Measurements from ENCODE around the gene CDH4.

Gene CDH4

DNA sequence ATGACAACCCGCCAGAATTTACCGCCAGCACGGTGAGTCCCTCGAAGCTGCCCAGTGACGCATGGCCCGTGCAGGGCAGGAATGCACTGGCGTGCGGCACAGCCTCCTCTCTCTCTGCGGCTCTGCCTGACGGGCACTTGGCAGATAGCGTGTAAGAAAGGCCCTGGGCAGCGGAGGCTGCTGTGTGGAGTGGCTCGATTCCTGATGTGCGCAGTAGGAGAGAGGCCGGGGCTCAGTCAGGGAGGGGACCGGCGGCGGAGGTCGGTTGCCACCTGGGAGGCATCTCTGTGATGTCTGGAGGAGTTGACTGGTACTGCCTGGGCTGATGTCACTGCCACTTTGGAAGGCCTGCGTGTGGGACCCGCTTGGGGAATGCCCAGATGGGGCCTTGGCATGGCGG lies 643.0 kb downstream of the CDH4 start:
- no peak for DNase-seq

- DNase-seq = no peak
These were observed 643.6 kb downstream of the CDH4 start for GRCh38 chr20:61895686-61896057.

DNA sequence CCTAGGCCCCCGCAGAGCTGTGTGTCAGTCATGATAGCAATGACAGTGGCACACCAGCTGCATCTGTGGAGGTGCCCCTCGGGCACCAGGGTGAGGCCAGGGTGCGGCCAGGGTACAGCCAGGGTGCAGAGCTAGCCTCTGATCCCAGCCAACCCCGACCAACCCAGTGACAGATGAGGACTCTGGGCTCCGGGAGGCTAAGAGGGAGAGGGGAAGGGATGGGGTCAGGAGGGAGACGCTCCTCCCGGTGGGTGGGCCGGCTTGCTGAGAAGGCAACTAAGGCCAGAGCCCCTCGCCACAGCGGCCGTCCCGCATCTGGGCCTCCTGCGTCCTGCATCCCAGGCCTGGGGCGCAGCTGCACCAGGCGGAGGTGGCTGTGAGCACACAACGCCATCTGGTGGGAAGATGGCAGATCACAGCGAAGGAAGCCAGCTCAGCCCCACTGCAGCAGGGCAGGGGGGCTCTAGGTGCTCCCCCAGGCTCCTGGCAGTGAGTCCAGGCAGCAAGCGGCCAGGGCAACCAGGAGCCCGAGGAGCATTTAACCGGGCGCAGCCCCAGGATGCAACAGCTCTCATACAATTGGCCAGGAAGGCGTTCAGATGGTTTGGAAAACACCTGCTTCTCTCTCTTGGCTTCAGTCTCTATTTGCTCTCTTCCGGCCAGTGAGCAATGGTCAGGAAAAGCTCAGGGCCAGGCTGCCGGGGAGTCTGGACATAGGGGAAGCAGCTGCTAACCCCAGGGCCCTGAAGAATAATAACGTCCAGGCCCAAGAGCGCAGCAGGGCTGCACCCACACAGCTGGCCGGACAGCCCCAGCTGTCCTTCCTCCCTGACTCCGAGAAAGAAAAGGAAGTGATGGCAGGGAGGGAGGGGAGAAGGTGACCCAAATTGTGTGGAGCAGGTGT lies 644.2 kb downstream of the CDH4 start:
- DNase-seq = no peak

DNA sequence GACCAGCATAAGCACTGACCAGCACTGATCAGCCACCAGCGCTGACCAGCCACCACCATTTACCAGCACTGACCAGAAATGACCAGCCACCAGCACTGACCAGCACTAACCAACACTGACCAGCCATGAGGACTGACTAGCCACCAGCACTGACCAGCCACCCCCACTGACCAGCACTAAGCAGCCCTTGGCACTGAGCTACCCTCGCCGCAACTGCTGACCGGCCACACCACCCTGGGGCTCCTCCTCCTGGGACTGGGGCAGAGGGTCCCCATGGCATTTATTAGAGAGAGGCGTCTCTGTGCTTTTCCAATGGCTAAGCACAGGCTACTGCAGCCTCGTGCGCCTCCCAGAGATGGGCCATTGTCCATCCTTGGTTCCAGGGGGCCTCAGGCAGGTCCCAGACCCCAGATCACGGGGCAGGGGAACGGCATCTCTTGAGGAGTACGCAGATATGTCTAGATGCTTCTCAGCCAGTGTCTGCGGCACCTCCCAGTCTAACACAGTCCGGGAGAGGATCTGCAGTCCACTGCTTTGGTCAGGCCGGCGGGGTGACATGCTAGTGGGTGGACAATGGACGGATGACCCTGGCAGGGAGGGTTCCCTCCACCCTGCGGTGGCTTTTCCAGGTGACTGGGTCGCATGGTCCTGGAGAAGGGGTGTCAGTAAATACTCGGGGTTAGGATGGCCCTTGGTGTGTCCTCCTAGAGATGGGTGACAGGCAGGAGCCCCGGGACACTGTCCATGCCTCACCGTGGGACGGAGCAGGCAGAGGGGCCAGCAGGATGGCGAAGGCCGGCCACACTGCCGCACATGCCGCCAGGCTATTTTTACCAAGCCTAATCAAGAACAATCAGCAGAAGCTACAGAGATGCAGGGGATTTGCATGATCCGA lies 645.6 kb downstream of the CDH4 start:
- no peak for DNase-seq

DNA sequence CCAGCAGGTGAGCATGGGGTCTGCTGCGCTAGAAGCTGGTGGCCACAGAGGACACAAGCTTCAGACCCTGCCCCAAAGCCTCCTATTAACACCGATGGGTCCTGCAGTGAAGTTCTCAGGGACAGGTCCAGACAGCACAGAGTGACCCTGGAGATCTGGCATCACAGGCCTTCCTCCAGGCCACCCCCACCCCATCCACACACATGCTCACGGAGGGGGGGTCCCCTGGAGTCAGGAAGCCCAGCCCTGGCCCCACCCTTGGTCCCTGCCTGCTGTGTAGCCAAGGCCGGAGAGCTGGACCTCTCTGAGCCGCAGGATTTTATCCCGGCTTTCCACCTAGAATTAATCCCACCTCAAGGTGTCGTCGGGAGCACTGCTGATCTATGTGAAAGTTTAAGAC lies 646.3 kb downstream of the CDH4 start:
- no peak for DNase-seq

- no peak for DNase-seq
These were observed 648.2 kb downstream of the CDH4 start for GRCh38 chr20:61900011-61900944.

GRCh38 chr20:61900945-61901293 lies 648.9 kb downstream of the CDH4 start:
- DNase-seq = no peak

DNA sequence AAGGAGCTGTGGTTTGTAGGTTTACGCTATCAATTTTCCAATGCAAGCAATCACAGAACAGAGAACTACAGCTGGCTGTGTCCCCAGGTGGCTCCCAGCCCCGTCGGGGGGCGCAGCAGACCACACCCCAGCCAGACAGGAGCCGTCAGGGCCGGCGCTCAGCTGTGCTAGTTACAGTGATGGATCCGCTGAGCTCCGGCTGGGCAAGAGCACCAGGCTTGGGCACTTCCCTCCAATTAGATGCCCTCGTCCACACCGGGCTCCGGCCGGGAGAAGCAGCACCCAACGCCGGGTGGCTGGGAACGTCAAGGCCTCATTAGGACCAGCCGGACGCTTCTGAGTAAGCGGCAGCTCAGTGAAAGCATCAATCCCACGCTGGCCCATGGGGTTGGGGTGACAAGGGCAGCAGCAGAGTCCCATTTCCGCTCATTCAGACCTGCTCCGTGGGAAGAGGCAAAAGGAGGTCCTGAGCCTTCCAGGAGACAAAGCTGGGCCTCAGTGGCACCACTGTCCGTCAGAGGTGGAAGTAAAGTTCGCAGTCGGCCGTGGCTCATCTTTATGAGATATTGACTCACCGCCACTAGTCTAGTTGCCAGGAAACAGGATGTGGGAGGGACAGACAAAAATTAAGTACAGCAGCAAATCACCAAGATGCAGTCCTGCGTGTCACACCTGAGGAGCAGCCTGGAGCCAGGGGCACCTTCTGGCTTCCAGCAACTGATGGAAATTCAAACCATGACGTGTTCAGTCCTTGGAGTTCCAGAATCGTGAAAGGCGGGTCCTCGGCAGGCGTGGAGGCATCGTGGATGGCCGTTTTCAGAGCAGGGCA lies 649.5 kb downstream of the CDH4 start:
- no peak for DNase-seq

DNA sequence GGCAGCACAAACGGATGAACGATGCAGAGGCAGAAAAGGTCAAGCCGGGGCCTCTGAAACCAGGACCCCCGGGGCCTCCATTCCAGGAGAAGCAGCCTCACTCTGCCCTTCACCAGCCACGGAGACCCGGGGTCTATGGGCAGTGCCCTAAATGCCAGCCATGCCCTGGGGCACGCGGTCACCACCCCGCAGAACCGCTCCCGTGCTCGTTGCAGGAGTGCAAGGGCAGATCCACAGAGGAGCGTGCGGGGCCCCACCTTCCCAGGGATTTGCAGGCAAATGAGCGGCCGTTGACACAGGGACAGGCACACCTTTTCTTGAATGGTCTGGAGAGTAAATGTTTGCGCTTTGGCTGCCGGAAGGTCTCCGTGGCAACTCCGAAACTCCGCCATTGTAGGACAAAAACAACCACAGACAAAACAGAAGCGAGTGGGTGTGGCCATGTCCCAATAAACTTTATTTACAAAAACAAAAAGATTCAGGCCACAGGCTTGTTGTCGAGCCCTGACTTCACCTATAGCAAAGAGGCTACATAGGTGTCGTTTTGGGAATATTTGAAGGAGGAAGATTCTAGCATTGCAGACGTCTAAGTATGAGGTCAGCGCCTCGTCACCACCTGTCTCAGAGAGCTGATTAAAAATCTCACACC lies 650.3 kb downstream of the CDH4 start:
- DNase-seq = no peak

GRCh38 chr20:61903575-61904340 lies 651.7 kb downstream of the CDH4 start:
- no peak for DNase-seq

GRCh38 chr20:61904456-61904855 lies 652.4 kb downstream of the CDH4 start:
- DNase-seq = no peak

DNA sequence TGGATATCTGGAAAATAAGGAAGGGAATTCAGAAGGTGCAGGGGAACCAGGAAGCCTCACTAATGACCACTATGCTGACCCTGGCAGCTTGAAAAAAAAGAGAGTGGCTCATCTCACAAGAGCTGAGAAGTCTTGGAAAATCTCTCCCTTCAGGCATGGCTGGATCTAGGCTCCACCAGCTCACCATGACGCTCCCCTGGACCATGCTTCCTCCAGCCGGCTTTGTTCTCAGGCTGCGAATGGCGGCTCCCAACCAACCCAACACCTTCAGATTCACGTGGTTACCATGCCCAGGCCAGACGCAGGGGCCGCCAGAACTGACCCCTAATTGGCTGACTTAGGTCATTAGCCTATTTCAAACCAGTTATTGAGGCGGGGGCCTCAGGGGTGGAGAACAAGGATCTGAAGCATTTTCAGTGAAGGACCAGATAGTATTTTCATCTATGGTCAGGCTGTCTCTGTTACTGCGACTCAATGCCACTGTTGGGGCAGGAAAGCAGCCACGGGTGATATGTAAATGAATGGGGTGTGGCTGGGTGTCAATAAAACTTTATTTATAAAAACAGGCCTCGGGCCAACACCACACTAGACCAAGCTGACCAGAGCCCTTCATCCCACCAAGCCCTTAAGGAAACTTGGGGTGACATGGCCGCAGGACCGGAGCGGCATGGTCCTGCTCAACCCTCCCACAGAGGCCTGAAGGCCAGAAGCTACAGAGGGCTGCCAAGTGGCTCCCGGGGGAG lies 653.9 kb downstream of the CDH4 start:
- no peak for DNase-seq

DNA sequence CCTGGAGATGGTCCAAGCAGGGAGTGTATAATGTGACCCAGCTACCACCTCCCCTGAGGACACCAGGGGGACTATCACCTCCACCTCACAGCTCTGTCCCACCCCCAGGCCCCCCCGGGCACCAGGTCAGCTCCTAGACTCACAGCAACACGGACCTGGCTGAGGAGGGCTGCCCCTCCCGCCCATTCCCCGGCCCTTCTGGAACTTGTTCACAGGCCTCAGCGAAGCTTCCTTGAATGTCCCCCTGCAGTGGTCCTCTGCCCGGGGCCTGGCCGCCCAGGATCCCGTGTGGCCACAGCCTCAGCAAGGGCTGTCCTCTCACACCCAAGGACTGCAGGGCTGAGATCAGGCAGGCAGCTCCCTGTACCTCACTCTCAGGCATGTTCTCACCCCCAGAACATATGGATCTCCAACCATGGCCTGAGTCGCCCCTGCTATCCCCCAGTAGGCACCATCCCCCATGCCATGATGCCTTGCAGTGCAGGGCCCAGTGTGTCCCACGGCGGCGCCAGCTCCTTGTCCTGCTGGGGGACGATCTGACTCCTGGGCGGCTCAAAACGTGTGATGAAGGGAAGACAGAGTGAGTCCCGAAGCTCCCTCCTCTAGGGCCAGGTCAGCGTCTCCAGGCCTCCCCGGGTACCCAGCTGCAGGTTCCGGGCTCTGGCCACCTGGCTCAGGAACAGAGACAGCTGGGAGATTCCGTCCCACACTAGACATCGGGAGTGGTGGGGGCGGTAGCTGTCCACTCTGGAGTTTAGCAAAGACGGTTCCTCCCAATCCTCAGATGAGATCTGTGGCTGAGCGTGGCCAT lies 655.2 kb downstream of the CDH4 start:
- no peak for DNase-seq

DNA sequence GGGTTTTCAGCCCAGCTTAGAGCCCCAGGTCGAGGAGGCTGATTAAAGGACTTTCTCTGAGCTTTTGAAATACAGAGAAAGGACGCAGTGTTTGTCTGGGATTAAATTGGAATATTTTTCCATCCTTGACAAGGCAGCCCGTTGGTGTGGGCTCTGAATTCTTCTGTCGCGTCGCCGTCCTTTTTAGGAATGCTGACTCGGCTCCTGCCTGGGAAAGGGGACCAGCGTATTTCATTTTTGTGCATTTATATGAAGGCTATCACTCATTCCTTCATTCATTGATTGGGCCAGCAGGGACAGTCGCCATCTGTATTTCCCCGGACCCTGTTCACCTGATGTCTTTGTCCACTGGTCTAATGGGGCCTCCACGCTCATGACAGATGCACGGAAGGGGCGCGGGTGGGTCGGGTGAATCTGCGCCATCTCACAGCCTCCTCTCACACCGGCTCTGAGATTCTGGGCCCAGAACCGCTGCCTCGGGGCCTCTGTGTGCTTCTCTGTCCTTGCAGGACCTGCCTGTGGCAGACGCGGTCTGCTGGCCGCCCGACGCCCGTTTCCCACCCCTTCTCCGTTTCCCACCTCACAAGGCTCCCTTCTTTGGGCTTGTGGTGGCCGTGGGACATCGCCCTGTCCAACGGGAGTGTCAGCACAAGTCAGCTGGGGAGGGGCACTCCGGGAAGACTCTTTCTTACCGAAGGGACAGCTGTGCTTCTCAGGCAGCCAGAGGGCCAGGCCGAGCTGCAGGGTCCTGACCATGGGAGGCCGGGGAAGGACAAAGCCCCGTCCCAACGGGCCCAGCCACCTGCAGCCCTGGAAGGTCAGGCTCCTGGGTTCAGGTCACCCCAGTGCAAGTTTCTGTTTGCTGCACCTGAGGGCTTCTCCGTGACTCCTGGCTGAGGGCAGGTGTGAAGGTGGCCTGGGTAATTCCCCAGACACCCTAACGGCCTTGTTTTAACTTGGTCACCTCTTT lies 656.3 kb downstream of the CDH4 start:
- no peak for DNase-seq

DNA sequence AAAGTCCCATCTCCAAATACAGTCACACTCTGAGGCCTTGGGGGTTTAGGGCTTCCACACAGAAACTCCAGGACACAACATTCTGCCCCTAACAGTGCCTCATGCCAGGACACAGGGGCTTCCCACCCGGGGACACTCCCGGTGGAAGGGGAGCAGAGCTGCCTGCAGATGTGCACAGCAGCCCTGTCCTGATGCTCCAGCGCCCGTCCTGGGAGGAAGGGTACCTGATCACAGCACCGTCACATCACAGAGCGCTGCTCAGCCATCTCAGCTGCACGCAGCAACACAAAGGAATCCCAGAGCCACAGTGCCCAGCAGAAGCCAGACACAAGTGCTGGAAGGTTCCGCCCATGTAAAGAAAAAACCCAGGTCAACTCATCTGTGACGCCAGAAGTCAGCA lies 657.0 kb downstream of the CDH4 start:
- DNase-seq = no peak

GRCh38 chr20:61909821-61910220 lies 657.8 kb downstream of the CDH4 start:
- DNase-seq = no peak

GRCh38 chr20:61911824-61912223 lies 659.8 kb downstream of the CDH4 start:
- no peak for DNase-seq
